KMS-11 (cell line): ENCODE data around the gene PTPN14.

Experiments used
- H2AFZ ChIP-seq: fragments of 200-600 bp; sonication (generic); 2 replicates; pipeline ENCODE4 v1.6.1; 2016; ENCODE audit warnings: antibody characterized with exemption, mixed run types, low read depth
- H3K27ac ChIP-seq: fragments of 200-600 bp; sonication (generic); 2 replicates; pipeline ENCODE4 v1.6.1; 2016; ENCODE audit warnings: mild to moderate bottlenecking, mixed run types
- H3K27me3 ChIP-seq: fragments of 200-600 bp; sonication (generic); 2 replicates; pipeline ENCODE4 v1.6.1; 2017; ENCODE audit warnings: mild to moderate bottlenecking, low read depth, mixed run types, moderate library complexity; ENCODE audit not compliant: insufficient read depth
- H3K36me3 ChIP-seq: fragments of 200-600 bp; sonication (generic); 2 replicates; pipeline ENCODE4 v1.6.1; 2017; ENCODE audit warnings: mild to moderate bottlenecking, mixed run types; ENCODE audit not compliant: insufficient read depth
- H3K4me1 ChIP-seq: fragments of 200-600 bp; sonication (generic); 2 replicates; pipeline ENCODE4 v1.6.1; 2016; ENCODE audit warnings: mild to moderate bottlenecking, low read depth, mixed run types; ENCODE audit not compliant: poor library complexity, severe bottlenecking
- H3K4me2 ChIP-seq: fragments of 200-600 bp; sonication (generic); 2 replicates; pipeline ENCODE4 v1.7.0; 2016; ENCODE audit warnings: mild to moderate bottlenecking, mixed run types
- H3K4me3 ChIP-seq: fragments of 200-600 bp; sonication (generic); IDR thresholded peaks from 2 replicates; pipeline ENCODE4 v1.6.1; 2017; ENCODE audit warnings: low read depth, low read length, mixed read lengths; ENCODE audit not compliant: insufficient read depth
- H3K79me2 ChIP-seq: fragments of 200-600 bp; sonication (generic); 2 replicates; pipeline ENCODE4 v1.6.1; 2016; ENCODE audit warnings: low read depth, mixed run types; ENCODE audit not compliant: insufficient read depth
- H3K9ac ChIP-seq: fragments of 200-600 bp; sonication (generic); 2 replicates; pipeline ENCODE4 v1.6.1; 2016; ENCODE audit warnings: mild to moderate bottlenecking, mixed run types
- H4K20me1 ChIP-seq: fragments of 200-600 bp; sonication (generic); 2 replicates; pipeline ENCODE4 v1.6.1; 2016; ENCODE audit warnings: mild to moderate bottlenecking, mixed run types; ENCODE audit not compliant: insufficient read depth
- TF ChIP-seq, protein P1 (sequence below): fragments of 200-600 bp; sonication (generic); conservative IDR thresholded peaks from 2 replicates; pipeline ENCODE4 v1.6.1; 2017; ENCODE audit warnings: low read depth, mild to moderate bottlenecking, antibody characterized with exemption, low read length, moderate library complexity, mixed read lengths

The PTPN14 gene

DNA sequence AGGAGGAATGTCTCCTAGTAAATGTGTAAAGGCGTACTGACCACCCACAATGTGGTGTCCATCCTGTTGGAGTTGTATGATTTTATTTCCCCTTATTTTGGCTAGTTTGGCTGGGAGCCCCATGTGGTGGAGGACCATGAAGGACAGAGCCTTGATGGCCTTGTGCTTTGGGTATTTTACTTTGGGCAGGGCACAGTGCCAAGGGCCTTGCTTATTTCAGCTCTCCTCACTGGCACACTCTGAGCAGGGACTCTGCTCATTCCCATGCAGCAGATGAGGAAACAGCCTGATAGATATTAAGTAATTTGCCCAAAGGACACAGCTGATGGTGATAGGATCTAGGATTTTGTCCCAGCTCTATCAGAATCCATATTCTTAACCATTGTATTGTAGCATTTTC is 220.2 kb downstream of the PTPN14 start:
- no peak overlapping the region for H2AFZ ChIP-seq
- no peaks in the 10 kb centered on the region for H4K20me1 ChIP-seq
- H3K9ac ChIP-seq: no peak overlapping the region
- H3K4me3 ChIP-seq: no peak overlapping the region
- no peaks in the 10 kb centered on the region for H3K79me2 ChIP-seq
- H3K27me3 ChIP-seq: no peaks in the 10 kb centered on the region
- no peaks in the 10 kb centered on the region; the same call in 1 of the 2 replicates for H3K36me3 ChIP-seq
- peaks cover 5% of the 10 kb centered on the region for H3K4me1 ChIP-seq
- H3K27ac ChIP-seq: no peak overlapping the region
- TF ChIP-seq, protein P1, sequence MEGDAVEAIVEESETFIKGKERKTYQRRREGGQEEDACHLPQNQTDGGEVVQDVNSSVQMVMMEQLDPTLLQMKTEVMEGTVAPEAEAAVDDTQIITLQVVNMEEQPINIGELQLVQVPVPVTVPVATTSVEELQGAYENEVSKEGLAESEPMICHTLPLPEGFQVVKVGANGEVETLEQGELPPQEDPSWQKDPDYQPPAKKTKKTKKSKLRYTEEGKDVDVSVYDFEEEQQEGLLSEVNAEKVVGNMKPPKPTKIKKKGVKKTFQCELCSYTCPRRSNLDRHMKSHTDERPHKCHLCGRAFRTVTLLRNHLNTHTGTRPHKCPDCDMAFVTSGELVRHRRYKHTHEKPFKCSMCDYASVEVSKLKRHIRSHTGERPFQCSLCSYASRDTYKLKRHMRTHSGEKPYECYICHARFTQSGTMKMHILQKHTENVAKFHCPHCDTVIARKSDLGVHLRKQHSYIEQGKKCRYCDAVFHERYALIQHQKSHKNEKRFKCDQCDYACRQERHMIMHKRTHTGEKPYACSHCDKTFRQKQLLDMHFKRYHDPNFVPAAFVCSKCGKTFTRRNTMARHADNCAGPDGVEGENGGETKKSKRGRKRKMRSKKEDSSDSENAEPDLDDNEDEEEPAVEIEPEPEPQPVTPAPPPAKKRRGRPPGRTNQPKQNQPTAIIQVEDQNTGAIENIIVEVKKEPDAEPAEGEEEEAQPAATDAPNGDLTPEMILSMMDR: no peak
- no peak overlapping the region for H3K4me2 ChIP-seq

DNA sequence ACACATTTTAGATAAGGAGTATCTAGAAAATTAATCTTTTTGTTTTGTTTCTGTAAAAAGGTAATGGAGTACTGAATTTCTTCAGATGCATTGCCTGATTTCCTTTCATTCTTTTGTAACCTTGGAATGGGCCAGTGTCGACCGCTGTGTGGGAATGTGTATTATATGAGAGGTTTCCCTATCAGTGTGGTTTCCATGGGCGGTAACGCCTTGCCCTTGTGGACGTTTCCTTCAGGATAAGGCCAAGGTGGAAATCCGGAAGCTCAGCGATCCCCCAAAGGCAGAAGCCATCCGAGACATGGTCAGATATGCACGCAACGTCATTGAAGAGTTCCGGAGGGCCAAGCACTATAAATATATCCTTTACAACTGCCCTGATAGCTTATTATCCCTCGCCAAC is 220.7 kb downstream of the PTPN14 start:
- no peak overlapping the region for H2AFZ ChIP-seq
- H3K4me1 ChIP-seq: peaks cover 4% of the 10 kb centered on the region
- H3K4me3 ChIP-seq: no peak overlapping the region
- TF ChIP-seq, protein P1: no peak
- no peak overlapping the region for H3K27ac ChIP-seq
- no peaks in the 10 kb centered on the region for H3K79me2 ChIP-seq
- no peak overlapping the region for H3K4me2 ChIP-seq
- no peaks in the 10 kb centered on the region; the same call in 1 of the 2 replicates for H3K36me3 ChIP-seq
- no peaks in the 10 kb centered on the region for H4K20me1 ChIP-seq
- no peak overlapping the region for H3K9ac ChIP-seq
- no peaks in the 10 kb centered on the region for H3K27me3 ChIP-seq

DNA sequence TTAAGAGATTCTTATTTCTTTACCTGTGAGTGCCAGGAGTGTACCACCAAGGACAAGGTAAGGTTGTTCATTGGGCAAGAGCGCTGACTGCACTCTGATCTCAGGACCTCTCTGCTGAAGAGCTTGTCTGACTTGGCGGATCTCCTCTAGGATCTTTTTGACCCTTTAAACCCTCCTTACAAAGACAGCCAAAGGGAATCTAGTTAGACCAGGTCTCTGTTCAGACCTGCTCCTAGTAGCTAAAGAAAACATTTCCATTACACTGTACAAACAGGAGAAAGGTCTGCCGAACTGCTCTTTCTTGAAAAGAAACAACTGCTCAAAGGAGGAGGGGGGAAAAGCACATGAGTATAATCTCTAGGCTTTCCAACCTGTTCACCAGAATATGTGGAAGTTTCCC is 221.2 kb downstream of the PTPN14 start:
- no peaks in the 10 kb centered on the region for H3K79me2 ChIP-seq
- no peaks in the 10 kb centered on the region for H3K27me3 ChIP-seq
- H4K20me1 ChIP-seq: no peaks in the 10 kb centered on the region
- no peak overlapping the region for H2AFZ ChIP-seq
- H3K4me2 ChIP-seq: no peak overlapping the region
- TF ChIP-seq, protein P1: no peak
- no peaks in the 10 kb centered on the region; the same call in 1 of the 2 replicates for H3K36me3 ChIP-seq
- no peak overlapping the region for H3K4me3 ChIP-seq
- H3K9ac ChIP-seq: no peak overlapping the region
- H3K27ac ChIP-seq: no peak overlapping the region
- H3K4me1 ChIP-seq: peaks cover 4% of the 10 kb centered on the region

DNA sequence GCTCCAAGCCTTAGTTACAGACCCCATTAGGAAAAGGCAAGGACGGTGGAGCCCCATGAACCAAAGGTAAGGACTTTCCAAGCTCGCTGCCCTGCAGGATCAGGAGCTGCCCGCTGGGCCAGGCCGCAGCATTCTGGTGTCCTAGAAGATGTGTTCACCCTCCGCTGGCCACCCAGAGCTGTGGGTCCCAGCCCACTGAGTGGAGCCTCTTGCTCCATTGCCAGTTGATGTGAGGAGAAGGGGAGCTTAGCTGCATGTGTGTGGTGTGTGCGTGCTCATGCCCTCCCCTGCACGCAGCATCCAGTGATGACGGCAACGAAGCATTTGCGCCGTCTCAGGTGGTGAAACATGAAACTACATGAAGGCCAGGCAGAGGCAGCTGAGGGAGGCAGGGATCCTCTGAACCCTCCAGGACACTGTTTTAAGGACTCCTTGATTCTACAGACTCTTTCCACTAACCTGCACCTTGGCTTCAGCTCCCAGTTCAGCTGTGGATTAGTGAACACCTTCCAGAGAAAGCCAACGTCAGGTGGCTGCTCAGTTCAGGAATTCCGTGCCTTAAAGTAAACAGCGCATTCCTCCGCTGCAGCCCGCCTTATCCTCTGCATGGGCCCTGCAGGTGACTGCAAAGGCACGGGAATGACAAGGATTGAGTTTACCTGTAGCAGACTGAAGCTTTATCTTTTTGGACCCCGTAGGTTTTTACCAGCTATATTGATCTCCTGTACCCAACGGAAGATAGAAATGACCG is 221.8 kb downstream of the PTPN14 start:
- no peak overlapping the region for H2AFZ ChIP-seq
- no peak overlapping the region for H3K27ac ChIP-seq
- peaks cover 4% of the 10 kb centered on the region for H3K4me1 ChIP-seq
- H3K9ac ChIP-seq: no peak overlapping the region
- H3K4me2 ChIP-seq: no peak overlapping the region
- no peaks in the 10 kb centered on the region for H3K79me2 ChIP-seq
- no peaks in the 10 kb centered on the region for H3K27me3 ChIP-seq
- H3K4me3 ChIP-seq: no peak overlapping the region
- TF ChIP-seq, protein P1: no peak
- H4K20me1 ChIP-seq: no peaks in the 10 kb centered on the region
- H3K36me3 ChIP-seq: no peaks in the 10 kb centered on the region; the same call in 1 of the 2 replicates
